ENCODE measurements around the gene NXPH1. TPM values are rescaled to one million over a fixed set of nuclear protein-coding genes. Genes with fewer than 3 reads are reported as not detected.

NXPH1 gene
- total RNA-seq, 2 donors from 2014 or later: 0.24 TPM; not detected in 1

DNA sequence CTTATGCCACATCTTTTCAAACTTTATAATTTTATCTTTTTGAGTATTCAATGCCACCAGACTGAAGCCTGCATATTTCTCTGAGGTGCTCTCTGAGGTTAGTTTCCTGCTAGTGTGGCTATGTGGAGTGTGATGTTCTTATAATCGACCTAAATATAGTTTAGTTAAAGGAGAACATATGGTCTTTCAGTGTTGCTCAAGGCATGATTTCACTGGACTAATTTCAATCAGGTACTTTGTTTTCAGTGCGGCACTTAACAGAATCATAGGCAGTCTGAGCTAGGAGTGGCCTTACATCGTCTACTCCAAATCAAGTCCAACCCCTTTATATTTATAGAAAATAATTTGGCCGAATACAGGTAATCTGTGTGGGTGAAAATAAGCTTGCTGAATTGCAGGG, 134.2 kb downstream of the NXPH1 start:
- H3K4me3 Mint-ChIP-seq: no peak overlapping the region
- peaks cover 12% of the 10 kb centered on the region for H3K4me1 Mint-ChIP-seq
- no peak overlapping the region for H3K27ac ChIP-seq (ENCODE audit: low read depth, low read length)
- H3K36me3 Mint-ChIP-seq (ENCODE audit: low read depth): no peaks in the 10 kb centered on the region
- TF ChIP-seq CTCF (conservative IDR thresholded peaks at IDR 0.05): no peak
- no peak overlapping the region for H3K4me3 ChIP-seq (ENCODE audit: low read length)
- H3K27me3 Mint-ChIP-seq (ENCODE audit: insufficient read depth): no peaks in the 10 kb centered on the region
- H3K27me3 ChIP-seq (ENCODE audit: control insufficient read depth, insufficient read depth, low read length, poor library complexity, severe bottlenecking): no peaks in the 10 kb centered on the region
- no peaks in the 10 kb centered on the region for H3K9me3 Mint-ChIP-seq
- H3K9ac ChIP-seq (ENCODE audit: extremely low read depth, low read length, poor library complexity, severe bottlenecking): no peak overlapping the region
- no peaks in the 10 kb centered on the region for H3K4me1 ChIP-seq (ENCODE audit: control insufficient read depth, insufficient read depth, low read length)
- WGBS, 2 experiments (ENCODE audit: insufficient coverage in 1 of 2, insufficient read length in 1 of 2): 92 to 100% methylated on average over 2 to 3 of the region's 4 CpGs
- H3K36me3 ChIP-seq (ENCODE audit: control insufficient read depth, insufficient read depth, low read length): no peaks in the 10 kb centered on the region
- no peaks in the 10 kb centered on the region for H3K9me3 ChIP-seq (ENCODE audit: control insufficient read depth, low read length)
- no peak for DNase-seq
- H3K27ac Mint-ChIP-seq: no peak overlapping the region

GRCh38 chr7:8579661-8580194, 146.3 kb downstream of the NXPH1 start:
- Mint-ChIP-seq H3K9me3 (no peaks in the 10 kb centered on the region), H3K36me3 (ENCODE audit: low read depth) (no peaks in the 10 kb centered on the region), H3K27me3 (ENCODE audit: insufficient read depth) (no peaks in the 10 kb centered on the region), H3K27ac (no peak overlapping the region), H3K4me3 (no peak overlapping the region), H3K4me1 (peaks cover 1% of the 10 kb centered on the region)
- H3K4me3 ChIP-seq (ENCODE audit: low read length): no peak overlapping the region
- no peaks in the 10 kb centered on the region for H3K36me3 ChIP-seq (ENCODE audit: control insufficient read depth, insufficient read depth, low read length)
- no peak for TF ChIP-seq CTCF (conservative IDR thresholded peaks at IDR 0.05)
- H3K9ac ChIP-seq (ENCODE audit: extremely low read depth, low read length, poor library complexity, severe bottlenecking): no peak overlapping the region
- DNase-seq: no peak
- no peaks in the 10 kb centered on the region for H3K9me3 ChIP-seq (ENCODE audit: control insufficient read depth, low read length)
- 89 to 100% methylated on average over 3 to 6 of the region's 6 CpGs for WGBS, 2 experiments (ENCODE audit: insufficient coverage in 1 of 2, insufficient read length in 1 of 2)
- H3K27ac ChIP-seq (ENCODE audit: low read depth, low read length): no peak overlapping the region
- H3K4me1 ChIP-seq (ENCODE audit: control insufficient read depth, insufficient read depth, low read length): no peaks in the 10 kb centered on the region
- H3K27me3 ChIP-seq (ENCODE audit: control insufficient read depth, insufficient read depth, low read length, poor library complexity, severe bottlenecking): no peaks in the 10 kb centered on the region

DNA sequence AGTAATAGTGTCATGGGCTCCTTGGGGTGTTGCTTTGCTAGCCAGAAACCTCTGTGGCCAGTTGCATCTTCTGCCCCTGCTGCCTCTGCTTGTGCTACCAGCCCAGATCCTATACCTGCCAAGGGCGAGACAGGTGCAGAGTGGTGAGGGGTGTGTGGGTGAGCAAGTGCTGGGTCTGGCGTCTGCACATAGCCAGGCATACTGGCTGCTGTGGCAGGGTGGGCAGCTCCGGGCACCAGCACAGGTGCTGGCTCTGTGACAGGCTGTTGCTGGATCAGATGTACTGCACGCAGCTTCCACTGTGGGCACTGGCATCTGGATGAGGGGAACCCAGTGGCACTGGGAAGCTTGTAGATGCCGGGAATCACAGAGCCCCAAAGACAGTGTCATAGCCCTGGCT, 148.4 kb downstream of the NXPH1 start:
- H3K27me3 ChIP-seq (ENCODE audit: control insufficient read depth, insufficient read depth, low read length, poor library complexity, severe bottlenecking): no peaks in the 10 kb centered on the region
- 92 to 94% methylated on average over 2 to 5 of the region's 5 CpGs for WGBS, 2 experiments (ENCODE audit: insufficient coverage in 1 of 2, insufficient read length in 1 of 2)
- Mint-ChIP-seq H3K4me3 (no peak overlapping the region), H3K27me3 (ENCODE audit: insufficient read depth) (no peaks in the 10 kb centered on the region), H3K9me3 (no peaks in the 10 kb centered on the region), H3K27ac (no peak overlapping the region), H3K36me3 (ENCODE audit: low read depth) (no peaks in the 10 kb centered on the region), H3K4me1 (peaks cover 1% of the 10 kb centered on the region)
- no peaks in the 10 kb centered on the region for H3K4me1 ChIP-seq (ENCODE audit: control insufficient read depth, insufficient read depth, low read length)
- no peaks in the 10 kb centered on the region for H3K36me3 ChIP-seq (ENCODE audit: control insufficient read depth, insufficient read depth, low read length)
- H3K9me3 ChIP-seq (ENCODE audit: control insufficient read depth, low read length): no peaks in the 10 kb centered on the region
- H3K4me3 ChIP-seq (ENCODE audit: low read length): no peak overlapping the region
- H3K27ac ChIP-seq (ENCODE audit: low read depth, low read length): no peak overlapping the region
- H3K9ac ChIP-seq (ENCODE audit: extremely low read depth, low read length, poor library complexity, severe bottlenecking): no peak overlapping the region
- no peak for TF ChIP-seq CTCF (conservative IDR thresholded peaks at IDR 0.05)
- no peak for DNase-seq
